ENCODE measurements around the gene PNMA5.
"Not testable (repeated sequence)": the region's sequence is repeated elsewhere in the genome, so short reads cannot be mapped to it uniquely, and the experiment has no call there.

PNMA5 gene

DNA sequence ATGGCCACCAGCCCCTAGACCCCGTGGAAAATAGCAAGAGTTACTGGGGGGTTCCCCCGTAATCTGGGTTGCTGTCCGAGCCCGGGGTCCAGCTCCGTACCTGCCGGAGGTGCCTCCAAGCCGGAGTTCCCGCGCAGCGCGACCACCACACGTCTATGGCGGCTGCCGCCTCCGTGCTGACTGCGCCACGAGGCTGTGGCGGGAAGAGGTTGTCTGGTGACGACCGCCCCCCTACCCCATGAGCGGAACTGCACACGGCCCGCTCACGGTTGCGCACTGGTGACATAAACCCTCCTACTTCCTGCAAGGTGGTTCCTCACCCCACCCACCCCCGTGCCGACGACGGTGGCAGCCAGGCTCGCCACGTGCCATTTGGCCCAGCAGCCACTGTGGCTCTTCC is at the start of gene PNMA5:
Gene PNMA5 (minus strand): TSS at position 184 of the 400 bp plus-strand sequence. CDS start 2,518 bp downstream, outside the sequence.
- DNase-seq (ENCODE audit: low read depth in 2 of 2, low spot score in 1 of 2) = no peak

DNA sequence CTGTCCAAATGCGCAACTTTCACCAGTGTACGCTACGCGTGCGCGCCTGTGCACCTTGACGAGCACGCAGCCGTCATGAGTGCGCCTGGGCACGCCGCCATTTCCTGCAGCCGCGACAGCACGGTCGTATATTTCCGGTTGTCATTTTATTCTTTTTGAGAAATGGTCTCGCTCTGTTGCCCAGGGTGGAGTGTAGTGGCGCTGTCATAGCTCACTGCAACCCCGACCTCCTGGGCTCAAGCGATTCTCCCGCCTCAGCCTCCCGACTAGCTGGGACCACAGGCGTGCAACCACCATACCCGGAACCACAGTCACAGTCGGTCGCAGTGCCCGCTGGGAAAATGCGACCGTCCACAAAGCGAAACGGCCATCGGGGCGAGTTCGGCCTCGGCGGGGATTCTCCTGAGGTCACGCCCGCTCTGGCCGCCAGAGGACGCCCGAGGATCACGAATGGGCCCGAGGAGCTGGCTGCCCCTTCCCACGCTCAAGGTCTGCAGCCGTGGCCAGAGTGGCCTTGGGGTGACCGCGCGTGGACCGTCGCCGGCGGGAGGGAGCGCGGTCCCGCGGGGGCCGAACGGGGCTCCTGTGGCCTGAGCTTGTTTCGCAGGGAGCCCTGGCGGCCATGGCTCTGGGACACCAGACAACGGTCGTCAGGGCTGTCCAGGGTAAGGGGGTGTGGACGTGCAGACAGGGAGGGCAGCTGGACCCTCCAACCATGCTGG is 38.6 kb upstream of the PNMA5 start:
- DNase-seq (ENCODE audit: low read depth in 2 of 2, low spot score in 1 of 2) = peak; percentile 12 to 26

- no peak for DNase-seq (ENCODE audit: low read depth in 2 of 2, low spot score in 1 of 2)
Observed at GRCh38 chrX:153030801-153031200, 36.9 kb upstream of the PNMA5 start.

- no peak for DNase-seq (ENCODE audit: low read depth in 2 of 2, low spot score in 1 of 2)
Observed at GRCh38 chrX:153029875-153030274, 36.0 kb upstream of the PNMA5 start.

DNA sequence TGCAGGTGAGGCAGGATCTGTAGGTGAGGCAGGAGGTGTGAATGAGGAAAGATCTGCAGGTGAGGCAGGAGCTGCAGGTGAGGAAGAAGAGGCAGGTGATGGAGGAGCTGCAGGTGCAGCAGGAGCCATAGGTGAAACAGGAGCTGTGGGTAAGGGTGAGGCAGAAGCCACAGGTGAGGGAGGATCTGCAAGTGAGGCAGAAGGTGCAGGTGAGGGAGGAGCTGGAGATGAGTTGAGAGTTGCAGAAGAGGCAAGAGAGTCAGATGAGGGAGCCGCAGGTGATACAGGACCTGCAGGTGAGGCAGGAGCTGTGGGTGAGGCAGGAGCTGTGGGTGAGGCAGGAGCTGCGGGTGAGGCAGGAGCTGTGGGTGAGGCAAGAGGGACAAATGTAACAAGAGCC is 35.2 kb upstream of the PNMA5 start:
- no peak for DNase-seq (ENCODE audit: low read depth in 2 of 2, low spot score in 1 of 2)

GRCh38 chrX:153028487-153028886 is 34.6 kb upstream of the PNMA5 start:
- not testable (repeated sequence) for DNase-seq (ENCODE audit: low read depth in 2 of 2, low spot score in 1 of 2)

DNA sequence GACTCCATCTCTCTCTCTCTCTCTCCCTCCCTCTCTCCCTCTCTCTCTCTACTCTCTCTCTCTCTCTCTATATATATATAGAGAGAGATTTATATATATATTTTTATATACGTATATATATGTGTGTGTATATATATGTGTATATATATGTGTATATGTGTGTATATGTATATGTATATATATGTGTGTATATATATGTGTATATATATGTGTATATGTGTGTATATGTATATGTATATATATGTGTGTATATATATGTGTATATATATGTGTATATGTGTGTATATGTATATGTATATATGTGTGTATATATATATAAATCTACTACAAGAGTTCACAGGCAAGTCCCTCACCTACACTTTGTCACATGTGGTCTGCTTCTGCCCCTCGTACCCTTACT is 32.6 kb upstream of the PNMA5 start:
- not testable (repeated sequence) for DNase-seq (ENCODE audit: low read depth in 2 of 2, low spot score in 1 of 2)

GRCh38 chrX:153019166-153019565 is 25.2 kb upstream of the PNMA5 start:
- no peak for DNase-seq (ENCODE audit: low read depth in 2 of 2, low spot score in 1 of 2)

GRCh38 chrX:153017174-153017573 is 23.3 kb upstream of the PNMA5 start:
- not testable (repeated sequence) for DNase-seq (ENCODE audit: low read depth in 2 of 2, low spot score in 1 of 2)

DNA sequence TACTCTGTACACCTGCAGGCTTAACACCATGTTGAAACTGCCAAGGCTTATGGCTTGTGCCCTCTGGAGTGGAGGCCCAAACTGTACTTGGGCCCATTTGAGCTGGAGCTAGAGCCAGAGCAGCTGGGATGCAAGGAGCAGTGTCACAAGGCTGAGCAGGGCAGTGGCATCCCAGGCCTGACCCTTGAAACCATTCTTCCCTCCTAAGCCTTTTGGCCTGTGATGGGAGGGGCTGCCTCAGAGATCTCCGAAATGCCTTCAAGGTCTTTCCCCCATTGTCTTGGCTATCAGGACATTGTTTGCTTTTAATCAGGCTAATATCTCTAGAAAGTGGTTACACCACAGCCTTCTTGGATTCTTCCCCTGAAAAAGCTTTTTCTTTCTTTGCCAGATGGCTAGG is 10.9 kb upstream of the PNMA5 start:
- DNase-seq (ENCODE audit: low read depth in 2 of 2, low spot score in 1 of 2) = no peak

DNA sequence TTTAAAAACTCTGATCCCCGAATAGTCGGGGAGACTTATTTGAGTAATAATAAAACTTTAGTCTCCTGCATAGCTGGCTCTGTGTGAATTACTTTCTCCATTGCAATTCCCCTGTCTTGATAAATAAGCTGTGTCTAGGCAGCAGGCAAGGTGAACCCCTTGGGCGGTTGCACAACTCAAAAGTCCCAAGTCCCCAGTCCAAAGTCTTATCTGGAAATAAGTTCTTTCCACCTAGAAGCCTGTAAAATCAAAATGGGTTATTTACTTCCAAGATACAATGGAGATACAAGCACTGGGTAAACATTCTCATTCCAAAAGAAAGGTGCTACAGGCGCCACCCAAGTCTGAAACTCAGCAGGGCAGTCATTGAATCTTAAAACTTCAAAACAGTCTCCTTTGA is 10.1 kb upstream of the PNMA5 start:
- no peak for DNase-seq (ENCODE audit: low read depth in 2 of 2, low spot score in 1 of 2)

DNA sequence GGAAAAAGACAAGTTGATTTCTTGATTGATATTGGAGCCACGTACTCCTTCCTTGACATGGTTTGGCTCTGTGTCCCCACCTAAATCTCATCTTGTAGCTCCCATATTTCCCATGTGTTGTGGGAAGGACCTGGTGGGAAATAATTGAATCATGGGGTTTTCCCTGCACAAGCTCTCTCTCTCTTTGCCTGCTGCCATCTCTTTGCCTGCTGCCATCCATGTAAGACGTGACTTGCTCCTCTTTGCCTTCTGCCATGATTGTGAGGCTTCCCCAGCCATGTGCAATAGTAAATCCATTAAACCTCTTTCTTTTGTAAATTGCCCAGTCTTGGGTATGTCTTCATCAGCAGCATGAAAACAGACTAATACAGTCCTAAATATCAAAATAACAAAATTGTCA is 8.3 kb upstream of the PNMA5 start:
- not testable (repeated sequence) for DNase-seq (ENCODE audit: low read depth in 2 of 2, low spot score in 1 of 2)

GRCh38 chrX:152997337-152997736 is 3.4 kb upstream of the PNMA5 start:
- no peak for DNase-seq (ENCODE audit: low read depth in 2 of 2, low spot score in 1 of 2)

DNA sequence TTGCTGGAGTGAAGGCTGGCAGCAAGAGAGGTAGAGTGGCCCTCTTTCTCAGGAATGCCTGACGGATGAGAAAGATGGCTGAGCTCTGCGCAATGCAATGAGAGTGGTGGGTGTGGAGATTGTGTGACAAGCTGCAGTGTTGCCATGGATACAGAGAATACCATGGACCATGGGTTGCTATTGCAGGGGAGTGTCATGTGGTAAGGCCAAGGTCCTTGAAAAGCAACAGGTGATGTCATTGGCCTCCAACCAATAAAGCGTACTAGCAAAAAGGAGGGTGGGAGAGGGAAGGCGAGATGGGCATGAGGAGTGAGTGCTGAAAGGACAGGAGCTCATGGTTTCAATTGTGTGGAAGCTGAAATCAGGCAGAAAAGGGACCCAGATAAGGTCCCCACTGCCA is 1.8 kb downstream of the PNMA5 start:
- DNase-seq (ENCODE audit: low read depth in 2 of 2, low spot score in 1 of 2) = no peak

DNA sequence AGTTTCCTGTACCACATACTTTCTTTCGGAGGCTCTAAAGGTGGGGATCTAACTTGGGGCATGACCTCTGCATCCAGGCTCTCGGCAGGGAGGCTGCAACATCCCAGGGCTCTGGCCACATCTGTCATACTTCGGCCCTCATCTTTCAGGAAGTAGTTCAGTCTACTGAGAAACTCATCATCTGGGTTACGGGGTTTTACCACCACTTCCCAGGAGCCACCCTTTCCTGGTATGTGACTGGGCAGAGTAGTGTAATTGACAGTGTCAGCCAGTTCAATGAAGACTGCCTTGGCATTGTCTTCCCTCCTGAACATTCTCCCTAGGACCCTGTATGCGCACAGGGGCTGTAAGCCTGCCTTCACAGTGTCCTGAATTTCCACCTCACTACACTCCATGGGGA is 2.8 kb downstream of the PNMA5 start:
- DNase-seq (ENCODE audit: low read depth in 2 of 2, low spot score in 1 of 2) = no peak

- DNase-seq (ENCODE audit: low read depth in 2 of 2, low spot score in 1 of 2) = no peak
Observed at GRCh38 chrX:152989292-152989658, 4.6 kb downstream of the PNMA5 start.

GRCh38 chrX:152988536-152989291 is 5.2 kb downstream of the PNMA5 start:
- no peak for DNase-seq (ENCODE audit: low read depth in 2 of 2, low spot score in 1 of 2)

DNA sequence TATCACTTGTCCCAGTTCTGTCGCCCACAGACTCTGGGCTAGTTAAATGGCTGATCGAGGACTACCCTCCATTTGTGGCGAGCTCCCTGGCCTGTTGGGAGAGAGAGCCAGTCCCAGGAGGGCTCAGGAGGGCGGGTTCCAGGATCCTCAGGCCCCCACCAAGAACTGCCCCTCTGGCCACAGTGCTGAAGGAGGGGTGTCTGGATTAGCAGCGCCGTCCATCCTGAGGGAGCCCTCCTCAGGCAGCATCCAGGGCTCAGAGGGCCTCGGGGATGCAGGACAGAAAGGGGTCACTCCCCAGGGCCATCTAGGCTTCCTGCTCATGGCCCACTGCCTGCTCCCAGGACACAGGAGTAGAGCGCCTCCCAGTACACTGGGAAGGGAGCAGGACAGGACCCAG is 6.1 kb downstream of the PNMA5 start:
- DNase-seq (ENCODE audit: low read depth in 2 of 2, low spot score in 1 of 2) = no peak

- not testable (repeated sequence) for DNase-seq (ENCODE audit: low read depth in 2 of 2, low spot score in 1 of 2)
Observed at GRCh38 chrX:152987156-152987555, 6.8 kb downstream of the PNMA5 start.

DNA sequence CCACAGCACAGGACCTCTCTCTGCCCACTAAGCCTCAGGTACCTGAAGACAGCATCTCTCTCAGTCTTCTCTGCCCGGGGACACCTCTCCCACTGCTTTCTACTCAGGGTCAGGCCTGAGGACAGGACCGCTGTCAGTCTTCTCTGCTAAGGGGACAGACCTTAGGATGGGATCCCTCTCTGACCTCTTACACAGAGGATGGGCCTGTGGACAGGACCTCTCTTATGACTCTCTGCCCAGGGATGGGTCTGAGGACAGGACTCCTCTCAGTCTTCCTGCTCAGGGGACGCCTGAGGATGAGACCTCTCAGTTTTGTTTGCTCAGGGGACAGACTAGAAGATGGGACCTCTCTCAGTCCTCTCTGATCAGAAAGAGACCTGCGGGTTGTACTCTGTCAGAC is 8.5 kb downstream of the PNMA5 start:
- not testable (repeated sequence) for DNase-seq (ENCODE audit: low read depth in 2 of 2, low spot score in 1 of 2)

DNA sequence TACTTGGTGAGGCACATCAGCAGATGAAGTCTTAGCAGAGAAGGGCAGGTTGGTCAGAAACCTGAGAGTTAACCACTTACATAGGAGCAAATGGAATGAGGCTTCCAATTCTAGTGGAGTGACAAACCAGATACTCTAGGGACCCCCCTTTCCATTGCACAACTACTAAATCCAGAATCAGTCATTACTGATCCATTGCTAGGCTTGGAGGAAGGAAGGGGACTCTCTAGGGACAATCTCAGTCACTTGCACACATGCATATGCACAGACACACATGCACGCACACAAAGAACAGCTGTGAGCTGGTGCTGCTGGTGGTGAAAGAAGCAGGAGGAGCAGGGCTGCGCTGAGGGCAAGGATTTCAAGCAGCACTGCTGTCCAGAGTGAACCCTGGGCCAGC is 25.7 kb downstream of the PNMA5 start:
- DNase-seq (ENCODE audit: low read depth in 2 of 2, low spot score in 1 of 2) = no peak

DNA sequence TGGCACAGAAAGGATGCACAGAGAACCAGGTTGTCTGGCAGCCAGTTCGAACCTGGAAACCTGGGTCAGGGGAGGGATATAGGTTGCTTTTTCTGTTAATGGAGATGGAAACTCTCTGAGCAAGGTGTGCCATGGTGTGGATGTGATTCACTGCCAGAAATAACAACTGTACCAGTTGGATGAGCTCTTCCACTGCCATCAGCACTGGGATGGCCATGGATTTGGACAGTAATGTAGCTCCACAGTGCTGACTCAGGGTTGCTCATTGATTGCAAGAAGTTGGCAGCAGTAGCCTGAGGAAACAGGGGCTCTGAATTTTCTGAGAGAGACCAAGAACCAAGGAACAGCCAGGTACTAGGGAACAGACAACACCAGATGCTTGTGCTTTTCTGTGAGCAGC is 33.8 kb downstream of the PNMA5 start:
- no peak for DNase-seq (ENCODE audit: low read depth in 2 of 2, low spot score in 1 of 2)

- no peak for DNase-seq (ENCODE audit: low read depth in 2 of 2, low spot score in 1 of 2)
Observed at GRCh38 chrX:152959626-152960025, 34.3 kb downstream of the PNMA5 start.
